Superior temporal gyrus (tissue), 1 donor: Measurements from ENCODE around the gene ENGASE.

Experiments used
- DNase-seq: peaks from one replicate; pipeline ENCODE4 v3.0.0-alpha.2; 2016; ENCODE audit errors: extremely low spot score

The ENGASE gene

GRCh38 chr17:79135628-79136405 lies 61.2 kb downstream of the ENGASE start:
- DNase-seq: no peak
